SK-N-SH (cell line): Measurements from ENCODE around the gene RNU5D-1. TPM values are rescaled to one million over a fixed set of nuclear protein-coding genes. Genes with fewer than 3 reads are reported as not detected.

Experiments used
- CTCF ChIA-PET: fragments of 300-600, 350-600 bp; formaldehyde crosslinking; extraction: SDS; loops from one replicate; lab custom pipeline; 2021; lab: Yijun Ruan, JAX
- POLR2A ChIA-PET: fragments of 350-600 bp; sonication (Branson Sonifier 250); formaldehyde crosslinking; extraction: SDS; loops from one replicate; lab custom pipeline; 2020; ENCODE audit warnings: antibody characterized with exemption, inconsistent platforms; lab: Yijun Ruan, JAX
- DNase-seq: peaks from one replicate; pipeline ENCODE4 v3.0.0; 2012
- H2AFZ ChIP-seq: fragments of 200-600 bp; sonication (generic); 2 replicates; pipeline ENCODE4 v1.8.1; 2016; ENCODE audit warnings: antibody characterized with exemption, mild to moderate bottlenecking, low read depth
- H3F3A ChIP-seq: fragments of 200-600 bp; sonication (generic); replicated peaks from 2 replicates; pipeline ENCODE3; 2016; ENCODE audit warnings: antibody characterized with exemption, mild to moderate bottlenecking; ENCODE audit not compliant: insufficient read depth
- H3K27ac ChIP-seq, 2 experiments: fragments of 200-500 bp in 1 of 2; fragments of 200-600 bp in 1 of 2; sonication (Bioruptor generic) in 1 of 2; sonication (generic), shearing (Covaris generic) in 1 of 2; 2 replicates each; pipeline versions ENCODE4 v1.5.1 to v1.6.1; 2014 to 2016; ENCODE audit warnings: low read depth in 2 of 2, inconsistent platforms in 1 of 2, low read length in 1 of 2, mild to moderate bottlenecking in 1 of 2, mixed read lengths in 1 of 2
- H3K27me3 ChIP-seq: fragments of 200-600 bp; sonication (generic), shearing (Covaris generic); 2 replicates; pipeline ENCODE4 v1.6.1; 2016; ENCODE audit warnings: mixed run types; ENCODE audit not compliant: insufficient read depth
- H3K36me3 ChIP-seq, 2 experiments: fragments of 200-500 bp in 1 of 2; fragments of 200-600 bp in 1 of 2; sonication (Bioruptor generic) in 1 of 2; sonication (generic) in 1 of 2; replicated peaks in 1 of 2; 2 replicates each; pipeline versions ENCODE3 to v1.5.1; 2014 to 2016; ENCODE audit warnings: low read length in 1 of 2, mild to moderate bottlenecking in 1 of 2; ENCODE audit not compliant: insufficient read depth in 2 of 2, control insufficient read depth in 1 of 2
- H3K4me1 ChIP-seq, 2 experiments: fragments of 200-500 bp in 1 of 2; fragments of 200-600 bp in 1 of 2; sonication (Bioruptor generic) in 1 of 2; sonication (generic), shearing (Covaris generic) in 1 of 2; 2 replicates each; pipeline versions ENCODE4 v1.5.1 to v1.6.1; 2014 to 2016; ENCODE audit warnings: low read depth in 1 of 2, low read length in 1 of 2, mixed run types in 1 of 2; ENCODE audit not compliant: insufficient read depth in 2 of 2, control insufficient read depth in 1 of 2
- H3K4me2 ChIP-seq: fragments of 200-600 bp; sonication (generic), shearing (Covaris generic); 2 replicates; pipeline ENCODE4 v1.6.1; 2017; ENCODE audit warnings: mixed run types
- H3K4me3 ChIP-seq, 2 experiments: fragments of 200-500 bp in 1 of 2; fragments of 200-600 bp in 1 of 2; sonication (Bioruptor generic) in 1 of 2; sonication (generic), shearing (Covaris generic) in 1 of 2; 2 replicates each; pipeline versions ENCODE4 v1.5.1 to v1.8.1; 2014 to 2016; ENCODE audit warnings: low read depth in 2 of 2, inconsistent platforms in 1 of 2, low read length in 1 of 2, mild to moderate bottlenecking in 1 of 2, mixed read lengths in 1 of 2, moderate library complexity in 1 of 2
- H3K79me2 ChIP-seq: fragments of 200-600 bp; sonication (generic); 2 replicates; pipeline ENCODE4 v1.8.1; 2017; ENCODE audit warnings: mild to moderate bottlenecking; ENCODE audit not compliant: insufficient read depth
- H3K9ac ChIP-seq: fragments of 200-600 bp; sonication (generic); 2 replicates; pipeline ENCODE4 v1.6.1; 2017; ENCODE audit warnings: mixed run types
- H3K9me2 ChIP-seq: fragments of 200-600 bp; sonication (generic); 2 replicates; pipeline ENCODE4 v1.6.1; 2017; ENCODE audit warnings: mixed run types
- H3K9me3 ChIP-seq: fragments of 200-600 bp; sonication (generic); 2 replicates; pipeline ENCODE4 v1.6.1; 2017; ENCODE audit warnings: mixed run types, mild to moderate bottlenecking, moderate library complexity
- H4K20me1 ChIP-seq: fragments of 200-600 bp; sonication (generic); 2 replicates; pipeline ENCODE4 v1.6.1; 2017; ENCODE audit warnings: mild to moderate bottlenecking, mixed run types; ENCODE audit not compliant: insufficient read depth
- CTCF ChIP-seq: fragments of 200-600 bp; sonication (generic); IDR thresholded peaks from 2 replicates; pipeline ENCODE4 v1.6.1; 2017; ENCODE audit warnings: antibody characterized with exemption, mild to moderate bottlenecking, moderate library complexity
- EP300 ChIP-seq, 2 experiments: IDR thresholded peaks; 2 replicates each; pipeline versions ENCODE4 v1.4.0 to v1.6.1; 2012; ENCODE audit warnings: borderline replicate concordance in 1 of 2, low read depth in 1 of 2, low read length in 1 of 2
- FOXJ3 ChIP-seq: sonication (generic); formaldehyde crosslinking; IDR thresholded peaks from 2 replicates; pipeline ENCODE4 v1.5.1; 2020; ENCODE audit warnings: mild to moderate bottlenecking, missing genetic modification reagents
- JUND ChIP-seq: IDR thresholded peaks from 2 replicates; pipeline ENCODE4 v1.4.0; 2012
- MEF2A ChIP-seq: IDR thresholded peaks from 2 replicates; pipeline ENCODE4 v1.4.0; 2012; ENCODE audit warnings: low read depth, borderline replicate concordance
- MXI1 ChIP-seq: IDR thresholded peaks from 2 replicates; pipeline ENCODE4 v1.6.1; 2012; ENCODE audit warnings: mild to moderate bottlenecking, low read depth, low read length, improper control_type of control experiment
- NFIC ChIP-seq: IDR thresholded peaks from 2 replicates; pipeline ENCODE4 v1.4.0; 2012; ENCODE audit warnings: borderline replicate concordance
- NRF1 ChIP-seq: IDR thresholded peaks from 2 replicates; pipeline ENCODE4 v1.6.1; 2012; ENCODE audit warnings: low read depth, mild to moderate bottlenecking, low read length
- RCOR1 ChIP-seq: fragments of 150-350 bp; IDR thresholded peaks from 2 replicates; pipeline ENCODE4 v1.6.1; 2017; ENCODE audit warnings: antibody characterized with exemption, low read length
- REST ChIP-seq: IDR thresholded peaks from 2 replicates; pipeline ENCODE4 v1.6.1; 2012; ENCODE audit warnings: mild to moderate bottlenecking, low read depth, low read length, moderate library complexity
- USF1 ChIP-seq: IDR thresholded peaks from 2 replicates; pipeline ENCODE4 v1.4.0; 2012; ENCODE audit warnings: low read depth, borderline replicate concordance
- YY1 ChIP-seq: IDR thresholded peaks from 2 replicates; pipeline ENCODE4 v1.4.0; 2012; ENCODE audit warnings: low read depth, mild to moderate bottlenecking
- ZBTB33 ChIP-seq: IDR thresholded peaks from 2 replicates; pipeline ENCODE4 v1.4.0; 2012; ENCODE audit warnings: low read depth, borderline replicate concordance
- WGBS: methylation state at CpG from one replicate; pipeline ENCODE4 v1.1.6; 2017; ENCODE audit warnings: low lambda C conversion rate; 5-methylcytosine and 5-hydroxymethylcytosine counted together
- polyA plus RNA-seq, 3 experiments: library from polyadenylated mRNA; depleted of rRNA; stranded (reverse); fragments of >200 nt; gene quantifications; 2 replicates each; pipeline ENCODE4 v1.2.3, GENCODE V29; 2012

RNU5D-1 gene
- polyA plus RNA-seq, 1 of the 3 experiments (the other 2 are of a cell fraction), result not detected

GRCh38 chr1:44698138-44698537 lies 32.8 kb downstream of the RNU5D-1 start:
- CTCF ChIA-PET, result interaction anchor here (1.4 kb wide), 1 partner anchor 9 kb away, joined by 4 read pairs; no protein-coding TSS in a partner anchor

GRCh38 chr1:44696789-44697345 lies 34.1 kb downstream of the RNU5D-1 start:
- Histone ChIP-seq H3K4me1 (no peaks in the 10 kb centered on the region), H2AFZ (no peak overlapping the region), H3K79me2 (no peaks in the 10 kb centered on the region), H3K4me3 (no peak overlapping the region), H4K20me1 (no peaks in the 10 kb centered on the region), H3K9me2 (no peaks in the 10 kb centered on the region), H3K9me3 (no peaks in the 10 kb centered on the region), H3K4me2 (no peak overlapping the region), H3K9ac (no peak overlapping the region), H3K36me3 (no peaks in the 10 kb centered on the region), H3K27me3 (no peaks in the 10 kb centered on the region), H3K27ac (no peak overlapping the region), H3F3A (no peaks in the 10 kb centered on the region)
- CTCF ChIA-PET, result interaction anchor here (1.0 to 1.4 kb wide), 4 partner anchors 10 to 21 kb away, joined by 3 to 5 read pairs (median 4); no protein-coding TSS in a partner anchor
- TF ChIP-seq YY1, result no peak
- no peak for TF ChIP-seq NFIC
- no peak for TF ChIP-seq MXI1
- no peak for TF ChIP-seq RCOR1
- TF ChIP-seq MEF2A, result no peak
- TF ChIP-seq JUND, result no peak
- TF ChIP-seq ZBTB33, result no peak
- no peak for TF ChIP-seq EP300 (IDR thresholded peaks at IDR 0.05; ENCODE audit: borderline replicate concordance in 1 of 2, low read depth in 1 of 2, low read length in 1 of 2)
- no peak for TF ChIP-seq CTCF
- TF ChIP-seq REST, result no peak
- no peak for TF ChIP-seq NRF1
- TF ChIP-seq FOXJ3 (CRISPR knock-in tag), result no peak
- WGBS, result 61% methylated on average over 7 of the region's 7 CpGs
- no peak for DNase-seq
- POLR2A ChIA-PET, result no interaction called here

More at GRCh38 chr1:44698138-44698537, 32.8 kb downstream of the RNU5D-1 start:
- no peaks in the 10 kb centered on the region for H3F3A ChIP-seq
- H3K79me2 ChIP-seq, result no peaks in the 10 kb centered on the region
- no peaks in the 10 kb centered on the region for H3K36me3 ChIP-seq
- H3K9ac ChIP-seq, result no peak overlapping the region
- POLR2A ChIA-PET, result no interaction called here
- H3K4me1 ChIP-seq, result no peaks in the 10 kb centered on the region
- H3K4me2 ChIP-seq, result no peak overlapping the region
- H3K9me3 ChIP-seq, result no peaks in the 10 kb centered on the region
- no peaks in the 10 kb centered on the region for H3K27me3 ChIP-seq
- no peak for TF ChIP-seq USF1
- WGBS, result 94% methylated on average over 3 of the region's 3 CpGs
- no peak for DNase-seq
- H2AFZ ChIP-seq, result no peak overlapping the region
- H3K27ac ChIP-seq, result no peak overlapping the region
- H3K9me2 ChIP-seq, result no peaks in the 10 kb centered on the region
- no peaks in the 10 kb centered on the region for H4K20me1 ChIP-seq
- H3K4me3 ChIP-seq, result no peak overlapping the region
